WTC11 (cell line): ENCODE data around the gene ZNF496. TPM values are rescaled to one million over a fixed set of nuclear protein-coding genes. Genes with fewer than 3 reads are reported as not detected.
A peak's percentile ranks its signal among the peaks of the same experiment; 100 is the strongest.

Experiments used
- ATAC-seq: fragments of 200-7000 bp; cut with Tn5 transposase; 2 replicates; pipeline ENCODE4 v1.10.0; 2021; ENCODE audit warnings: mild to moderate bottlenecking, moderate library complexity
- CTCF ChIA-PET: fragments of 300-600 bp; sonication (Branson Sonifier 250); formaldehyde crosslinking; loops from one replicate; lab custom pipeline; 2021; ENCODE audit warnings: antibody characterized with exemption; lab: Charles Lee
- POLR2A ChIA-PET: fragments of 350-600 bp; sonication (Branson Sonifier 250); formaldehyde crosslinking; loops from one replicate; lab custom pipeline; 2021; ENCODE audit warnings: antibody characterized with exemption; lab: Charles Lee
- DNase-seq: peaks from one replicate; pipeline ENCODE4 v3.0.0; 2021; ENCODE audit warnings: low spot score
- H3K27ac Mint-ChIP-seq: 2 replicates; pipeline ENCODE4 v1.8.0; 2021; ENCODE audit warnings: mixed read lengths
- H3K27me3 Mint-ChIP-seq: 2 replicates; pipeline ENCODE4 v1.8.0; 2021; ENCODE audit warnings: low read depth, mild to moderate bottlenecking, moderate library complexity, mixed read lengths
- H3K36me3 Mint-ChIP-seq: 2 replicates; pipeline ENCODE4 v1.8.0; 2021; ENCODE audit warnings: mixed read lengths
- H3K4me1 Mint-ChIP-seq: 2 replicates; pipeline ENCODE4 v1.8.0; 2022; ENCODE audit warnings: mixed read lengths
- H3K4me3 Mint-ChIP-seq: 2 replicates; pipeline ENCODE4 v1.8.0; 2021; ENCODE audit warnings: mild to moderate bottlenecking, moderate library complexity, mixed read lengths
- H3K9me3 Mint-ChIP-seq: 2 replicates; pipeline ENCODE4 v1.8.0; 2021; ENCODE audit warnings: mixed read lengths
- CBFB ChIP-seq: sonication (generic); formaldehyde crosslinking; IDR thresholded peaks from 2 replicates; pipeline ENCODE4 v1.8.1; 2022; ENCODE audit warnings: mild to moderate bottlenecking, low read depth, missing genetic modification reagents
- CTCF ChIP-seq: fragments of 200-600 bp; IDR thresholded peaks from 2 replicates; pipeline ENCODE4 v1.8.0; 2022; ENCODE audit warnings: antibody characterized with exemption
- E2F1 ChIP-seq: sonication (generic); formaldehyde crosslinking; IDR thresholded peaks from 2 replicates; pipeline ENCODE4 v1.8.0; 2022; ENCODE audit warnings: mild to moderate bottlenecking, missing genetic modification reagents
- ERG ChIP-seq: fragments of 250-450 bp; sonication (Bioruptor Pico); IDR thresholded peaks from 2 replicates; pipeline ENCODE4 v1.8.0; 2021; ENCODE audit warnings: mild to moderate bottlenecking
- ESRRA ChIP-seq: sonication (generic); formaldehyde crosslinking; IDR thresholded peaks from 2 replicates; pipeline ENCODE4 v1.8.1; 2022; ENCODE audit warnings: mild to moderate bottlenecking, missing genetic modification reagents, borderline replicate concordance
- FOXP1 ChIP-seq: sonication (generic); formaldehyde crosslinking; IDR thresholded peaks from 2 replicates; pipeline ENCODE4 v1.8.0; 2022; ENCODE audit warnings: missing genetic modification reagents, mild to moderate bottlenecking, moderate library complexity, borderline replicate concordance
- GRHL2 ChIP-seq: fragments of 250-450 bp; sonication (Bioruptor Pico); IDR thresholded peaks from 2 replicates; pipeline ENCODE4 v1.8.0; 2022; ENCODE audit warnings: mild to moderate bottlenecking, moderate library complexity; ENCODE audit not compliant: insufficient replicate concordance, severe bottlenecking
- IRF1 ChIP-seq: sonication (generic); formaldehyde crosslinking; IDR thresholded peaks from 2 replicates; pipeline ENCODE4 v1.8.0; 2023; ENCODE audit warnings: missing genetic modification reagents
- JUN ChIP-seq: sonication (generic); formaldehyde crosslinking; IDR thresholded peaks from 2 replicates; pipeline ENCODE4 v1.8.0; 2023; ENCODE audit warnings: mild to moderate bottlenecking, missing genetic modification reagents
- NFATC4 ChIP-seq: fragments of 250-450 bp; sonication (Bioruptor Pico); IDR thresholded peaks from 2 replicates; pipeline ENCODE4 v1.9.0; 2021; ENCODE audit warnings: mild to moderate bottlenecking
- SP1 ChIP-seq: sonication (generic); formaldehyde crosslinking; conservative IDR thresholded peaks from 2 replicates; pipeline ENCODE4 v1.8.1; 2022; ENCODE audit warnings: missing genetic modification reagents
- TEAD4 ChIP-seq: sonication (generic); formaldehyde crosslinking; IDR thresholded peaks from 2 replicates; pipeline ENCODE4 v1.8.0; 2022; ENCODE audit warnings: mild to moderate bottlenecking, missing genetic modification reagents
- ZNF138 ChIP-seq: sonication (generic); formaldehyde crosslinking; conservative IDR thresholded peaks from 2 replicates; pipeline ENCODE4 v1.8.1; 2022; ENCODE audit warnings: mild to moderate bottlenecking, moderate library complexity, missing genetic modification reagents
- ZNF416 ChIP-seq: fragments of 250-450 bp; sonication (Bioruptor Pico); IDR thresholded peaks from 2 replicates; pipeline ENCODE4 v1.9.0; 2021; ENCODE audit warnings: mild to moderate bottlenecking, inconsistent platforms
- ZNF423 ChIP-seq: fragments of 250-450 bp; sonication (Bioruptor Pico); IDR thresholded peaks from 2 replicates; pipeline ENCODE4 v2.1.2; 2022; ENCODE audit warnings: mild to moderate bottlenecking, moderate library complexity
- total RNA-seq: library from RNA; stranded (reverse); gene quantifications from 3 replicates; pipeline ENCODE4 v1.2.3, GENCODE V29; 2021
- TF ChIP-seq, protein P1 (sequence below): fragments of 250-450 bp; sonication (Bioruptor Pico); IDR thresholded peaks from 2 replicates; pipeline ENCODE4 v1.9.0; 2021; ENCODE audit warnings: mild to moderate bottlenecking, borderline replicate concordance
- TF ChIP-seq, protein P2 (sequence below): sonication (generic); formaldehyde crosslinking; IDR thresholded peaks from 2 replicates; pipeline ENCODE4 v1.8.1; 2022; ENCODE audit warnings: missing genetic modification reagents, borderline replicate concordance

The ZNF496 gene
- total RNA-seq, 1 experiment from 2014 or later, result 88.3 TPM

DNA sequence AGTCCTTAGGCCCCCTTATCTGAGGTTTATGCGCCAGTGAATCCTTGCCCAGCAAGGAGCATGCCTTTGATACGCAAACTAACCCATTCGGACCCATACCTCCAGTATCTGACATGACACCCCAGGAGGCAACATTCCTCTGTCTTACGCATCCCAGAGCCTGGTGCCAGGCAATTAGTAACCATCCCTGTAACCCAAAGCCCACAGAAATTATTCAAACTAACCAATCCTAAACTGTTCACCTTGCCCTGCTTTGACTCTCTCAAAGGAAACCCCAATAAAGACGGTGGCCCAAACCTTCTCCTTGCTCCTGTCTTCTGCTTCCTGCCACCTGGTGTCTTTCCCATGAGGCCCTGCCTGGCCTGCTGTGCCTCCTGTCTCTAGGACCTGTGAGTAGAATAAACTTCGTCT, 36.4 kb downstream of the ZNF496 start (continued):
- TF ChIP-seq, protein P1, sequence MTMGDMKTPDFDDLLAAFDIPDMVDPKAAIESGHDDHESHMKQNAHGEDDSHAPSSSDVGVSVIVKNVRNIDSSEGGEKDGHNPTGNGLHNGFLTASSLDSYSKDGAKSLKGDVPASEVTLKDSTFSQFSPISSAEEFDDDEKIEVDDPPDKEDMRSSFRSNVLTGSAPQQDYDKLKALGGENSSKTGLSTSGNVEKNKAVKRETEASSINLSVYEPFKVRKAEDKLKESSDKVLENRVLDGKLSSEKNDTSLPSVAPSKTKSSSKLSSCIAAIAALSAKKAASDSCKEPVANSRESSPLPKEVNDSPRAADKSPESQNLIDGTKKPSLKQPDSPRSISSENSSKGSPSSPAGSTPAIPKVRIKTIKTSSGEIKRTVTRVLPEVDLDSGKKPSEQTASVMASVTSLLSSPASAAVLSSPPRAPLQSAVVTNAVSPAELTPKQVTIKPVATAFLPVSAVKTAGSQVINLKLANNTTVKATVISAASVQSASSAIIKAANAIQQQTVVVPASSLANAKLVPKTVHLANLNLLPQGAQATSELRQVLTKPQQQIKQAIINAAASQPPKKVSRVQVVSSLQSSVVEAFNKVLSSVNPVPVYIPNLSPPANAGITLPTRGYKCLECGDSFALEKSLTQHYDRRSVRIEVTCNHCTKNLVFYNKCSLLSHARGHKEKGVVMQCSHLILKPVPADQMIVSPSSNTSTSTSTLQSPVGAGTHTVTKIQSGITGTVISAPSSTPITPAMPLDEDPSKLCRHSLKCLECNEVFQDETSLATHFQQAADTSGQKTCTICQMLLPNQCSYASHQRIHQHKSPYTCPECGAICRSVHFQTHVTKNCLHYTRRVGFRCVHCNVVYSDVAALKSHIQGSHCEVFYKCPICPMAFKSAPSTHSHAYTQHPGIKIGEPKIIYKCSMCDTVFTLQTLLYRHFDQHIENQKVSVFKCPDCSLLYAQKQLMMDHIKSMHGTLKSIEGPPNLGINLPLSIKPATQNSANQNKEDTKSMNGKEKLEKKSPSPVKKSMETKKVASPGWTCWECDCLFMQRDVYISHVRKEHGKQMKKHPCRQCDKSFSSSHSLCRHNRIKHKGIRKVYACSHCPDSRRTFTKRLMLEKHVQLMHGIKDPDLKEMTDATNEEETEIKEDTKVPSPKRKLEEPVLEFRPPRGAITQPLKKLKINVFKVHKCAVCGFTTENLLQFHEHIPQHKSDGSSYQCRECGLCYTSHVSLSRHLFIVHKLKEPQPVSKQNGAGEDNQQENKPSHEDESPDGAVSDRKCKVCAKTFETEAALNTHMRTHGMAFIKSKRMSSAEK (CRISPR knock-in tag), result no peak
- TF ChIP-seq, all 79 proteins: peak for 7

GRCh38 chr1:247294282-247294681, 37.4 kb downstream of the ZNF496 start:
- CTCF ChIA-PET, result no interaction called here
- peak overlapping the region; percentile 39; the same call in 1 of the 2 replicates for H3K4me3 Mint-ChIP-seq
- ATAC-seq (no peak), DNase-seq (no peak)
- H3K9me3 Mint-ChIP-seq, result no peaks in the 10 kb centered on the region
- peaks cover 78% of the 10 kb centered on the region for H3K4me1 Mint-ChIP-seq
- H3K36me3 Mint-ChIP-seq, result peaks cover 3% of the 10 kb centered on the region; the same call in 1 of the 2 replicates
- H3K27me3 Mint-ChIP-seq, result no peaks in the 10 kb centered on the region
- TF ChIP-seq IRF1, result no peak
- TF ChIP-seq ZNF416 (CRISPR knock-in tag), result no peak
- TF ChIP-seq ZNF138 (CRISPR knock-in tag), result no peak
- TF ChIP-seq CBFB (CRISPR knock-in tag), result no peak
- no peak for TF ChIP-seq SP1 (CRISPR knock-in tag)
- TF ChIP-seq TEAD4 (CRISPR knock-in tag), result no peak
- no peak for TF ChIP-seq NFATC4
- TF ChIP-seq FOXP1 (CRISPR knock-in tag), result no peak
- TF ChIP-seq, protein P2, sequence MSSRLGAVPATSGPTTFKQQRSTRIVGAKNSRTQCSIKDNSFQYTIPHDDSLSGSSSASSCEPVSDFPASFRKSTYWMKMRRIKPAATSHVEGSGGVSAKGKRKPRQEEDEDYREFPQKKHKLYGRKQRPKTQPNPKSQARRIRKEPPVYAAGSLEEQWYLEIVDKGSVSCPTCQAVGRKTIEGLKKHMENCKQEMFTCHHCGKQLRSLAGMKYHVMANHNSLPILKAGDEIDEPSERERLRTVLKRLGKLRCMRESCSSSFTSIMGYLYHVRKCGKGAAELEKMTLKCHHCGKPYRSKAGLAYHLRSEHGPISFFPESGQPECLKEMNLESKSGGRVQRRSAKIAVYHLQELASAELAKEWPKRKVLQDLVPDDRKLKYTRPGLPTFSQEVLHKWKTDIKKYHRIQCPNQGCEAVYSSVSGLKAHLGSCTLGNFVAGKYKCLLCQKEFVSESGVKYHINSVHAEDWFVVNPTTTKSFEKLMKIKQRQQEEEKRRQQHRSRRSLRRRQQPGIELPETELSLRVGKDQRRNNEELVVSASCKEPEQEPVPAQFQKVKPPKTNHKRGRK (CRISPR knock-in tag), result no peak
- POLR2A ChIA-PET, result interaction anchor here (0.7 to 1.0 kb wide), 2 partner anchors 29 to 37 kb away, joined by 3 to 5 read pairs; no protein-coding TSS in a partner anchor
- H3K27ac Mint-ChIP-seq, result no peak overlapping the region

GRCh38 chr1:247293047-247293446, 38.6 kb downstream of the ZNF496 start:
- Mint-ChIP-seq H3K4me1 (peaks cover 79% of the 10 kb centered on the region), H3K27me3 (no peaks in the 10 kb centered on the region), H3K36me3 (no peaks in the 10 kb centered on the region), H3K4me3 (0 out of 2 replicates have a peak overlapping the region, but pooled peaks have one; percentile 32), H3K27ac (no peak overlapping the region), H3K9me3 (no peaks in the 10 kb centered on the region)
- CTCF ChIA-PET, result no interaction called here
- TF ChIP-seq ESRRA (CRISPR knock-in tag) (no peak), JUN (no peak), GRHL2 (CRISPR knock-in tag) (no peak), ZNF423 (0 out of 2 replicates have a peak, but pooled peaks have one; percentile 50), IRF1 (no peak), CTCF (no peak), E2F1 (no peak), ERG (CRISPR knock-in tag) (no peak)
- POLR2A ChIA-PET, result no interaction called here
- ATAC-seq (peak; percentile 7; the same call in 1 of the 2 replicates), DNase-seq (no peak)
